ENCODE measurements around the gene SOCS2.

The SOCS2 gene

GRCh38 chr12:93592641-93593406, 20.3 kb downstream of the SOCS2 start:
- Histone ChIP-seq H3K4me1 (ENCODE audit: control insufficient read depth in 5 of 5, insufficient read depth in 5 of 5, low read length in 5 of 5) (peaks cover 2 to 35% (median 7%) of the 10 kb centered on the region in 5 donors), H3K27me3 (ENCODE audit: control insufficient read depth in 5 of 5, insufficient read depth in 4 of 5, low read length in 5 of 5) (no peaks in the 10 kb centered on the region), H3K4me3 (ENCODE audit: low read depth in 1 of 5, low read length in 5 of 5) (no peak overlapping the region), H3K9ac (ENCODE audit: low read length in 5 of 5) (no peak overlapping the region), H3K27ac (ENCODE audit: low read depth, low read length) (peak overlapping the region; percentile 92), H3K9me3 (ENCODE audit: control insufficient read depth in 5 of 5, low read length in 5 of 5) (no peaks in the 10 kb centered on the region), H3K36me3 (ENCODE audit: control insufficient read depth in 5 of 5, insufficient read depth in 5 of 5, low read length in 5 of 5) (no peaks in the 10 kb centered on the region)

- Histone ChIP-seq H3K27me3 (ENCODE audit: control insufficient read depth in 5 of 5, insufficient read depth in 4 of 5, low read length in 5 of 5) (no peaks in the 10 kb centered on the region), H3K9me3 (ENCODE audit: control insufficient read depth in 5 of 5, low read length in 5 of 5) (no peaks in the 10 kb centered on the region), H3K4me3 (ENCODE audit: low read depth in 1 of 5, low read length in 5 of 5) (peak overlapping the region in 1 of 5 donors; percentile 51), H3K27ac (ENCODE audit: low read depth, low read length) (peak overlapping the region; percentile 61), H3K36me3 (ENCODE audit: control insufficient read depth in 5 of 5, insufficient read depth in 5 of 5, low read length in 5 of 5) (no peaks in the 10 kb centered on the region), H3K9ac (ENCODE audit: low read length in 5 of 5) (no peak overlapping the region), H3K4me1 (ENCODE audit: control insufficient read depth in 5 of 5, insufficient read depth in 5 of 5, low read length in 5 of 5) (peaks cover 2 to 40% (median 7%) of the 10 kb centered on the region in 5 donors)
Measured at GRCh38 chr12:93593843-93594242, 21.4 kb downstream of the SOCS2 start.

GRCh38 chr12:93594766-93595311, 22.4 kb downstream of the SOCS2 start:
- Histone ChIP-seq H3K4me1 (ENCODE audit: control insufficient read depth in 5 of 5, insufficient read depth in 5 of 5, low read length in 5 of 5) (peaks cover 2 to 40% (median 7%) of the 10 kb centered on the region in 5 donors), H3K9ac (ENCODE audit: low read length in 5 of 5) (peak overlapping the region in 1 of 5 donors; percentile 44), H3K27ac (ENCODE audit: low read depth, low read length) (peak overlapping the region; percentile 61), H3K27me3 (ENCODE audit: control insufficient read depth in 5 of 5, insufficient read depth in 4 of 5, low read length in 5 of 5) (no peaks in the 10 kb centered on the region), H3K36me3 (ENCODE audit: control insufficient read depth in 5 of 5, insufficient read depth in 5 of 5, low read length in 5 of 5) (no peaks in the 10 kb centered on the region), H3K4me3 (ENCODE audit: low read depth in 1 of 5, low read length in 5 of 5) (peak overlapping the region in 2 of 5 donors; percentile 31 to 51), H3K9me3 (ENCODE audit: control insufficient read depth in 5 of 5, low read length in 5 of 5) (no peaks in the 10 kb centered on the region)

- Histone ChIP-seq H3K36me3 (ENCODE audit: control insufficient read depth in 5 of 5, insufficient read depth in 5 of 5, low read length in 5 of 5) (no peaks in the 10 kb centered on the region), H3K27ac (ENCODE audit: low read depth, low read length) (peak overlapping the region; percentile 61), H3K27me3 (ENCODE audit: control insufficient read depth in 5 of 5, insufficient read depth in 4 of 5, low read length in 5 of 5) (no peaks in the 10 kb centered on the region), H3K9me3 (ENCODE audit: control insufficient read depth in 5 of 5, low read length in 5 of 5) (no peaks in the 10 kb centered on the region), H3K4me3 (ENCODE audit: low read depth in 1 of 5, low read length in 5 of 5) (peak overlapping the region in 3 of 5 donors; percentile 15 to 51 (median 31)), H3K4me1 (ENCODE audit: control insufficient read depth in 5 of 5, insufficient read depth in 5 of 5, low read length in 5 of 5) (peaks cover 0 to 40% (median 7%) of the 10 kb centered on the region in 5 donors), H3K9ac (ENCODE audit: low read length in 5 of 5) (peak overlapping the region in 1 of 5 donors; percentile 30)
Measured at GRCh38 chr12:93595351-93595750, 22.9 kb downstream of the SOCS2 start.

GRCh38 chr12:93597608-93598007, 25.1 kb downstream of the SOCS2 start:
- no peaks in the 10 kb centered on the region for H3K27me3 ChIP-seq (ENCODE audit: control insufficient read depth in 5 of 5, insufficient read depth in 4 of 5, low read length in 5 of 5)
- H3K9ac ChIP-seq (ENCODE audit: low read length in 5 of 5): no peak overlapping the region
- peaks cover 0 to 30% (median 0%) of the 10 kb centered on the region in 5 donors for H3K4me1 ChIP-seq (ENCODE audit: control insufficient read depth in 5 of 5, insufficient read depth in 5 of 5, low read length in 5 of 5)
- no peaks in the 10 kb centered on the region for H3K36me3 ChIP-seq (ENCODE audit: control insufficient read depth in 5 of 5, insufficient read depth in 5 of 5, low read length in 5 of 5)
- H3K4me3 ChIP-seq (ENCODE audit: low read depth in 1 of 5, low read length in 5 of 5): no peak overlapping the region
- H3K9me3 ChIP-seq (ENCODE audit: control insufficient read depth in 5 of 5, low read length in 5 of 5): no peaks in the 10 kb centered on the region
- H3K27ac ChIP-seq (ENCODE audit: low read depth, low read length): peak overlapping the region; percentile 44

- Histone ChIP-seq H3K4me3 (ENCODE audit: low read depth in 1 of 5, low read length in 5 of 5) (no peak overlapping the region), H3K27ac (ENCODE audit: low read depth, low read length) (no peak overlapping the region), H3K9ac (ENCODE audit: low read length in 5 of 5) (no peak overlapping the region), H3K4me1 (ENCODE audit: control insufficient read depth in 5 of 5, insufficient read depth in 5 of 5, low read length in 5 of 5) (peaks cover 0 to 37% (median 0%) of the 10 kb centered on the region in 5 donors), H3K9me3 (ENCODE audit: control insufficient read depth in 5 of 5, low read length in 5 of 5) (no peaks in the 10 kb centered on the region), H3K36me3 (ENCODE audit: control insufficient read depth in 5 of 5, insufficient read depth in 5 of 5, low read length in 5 of 5) (no peaks in the 10 kb centered on the region), H3K27me3 (ENCODE audit: control insufficient read depth in 5 of 5, insufficient read depth in 4 of 5, low read length in 5 of 5) (no peaks in the 10 kb centered on the region)
Measured at GRCh38 chr12:93599192-93599591, 26.7 kb downstream of the SOCS2 start.

- Histone ChIP-seq H3K27me3 (ENCODE audit: control insufficient read depth in 5 of 5, insufficient read depth in 4 of 5, low read length in 5 of 5) (no peaks in the 10 kb centered on the region), H3K4me1 (ENCODE audit: control insufficient read depth in 5 of 5, insufficient read depth in 5 of 5, low read length in 5 of 5) (peaks cover 0 to 31% (median 0%) of the 10 kb centered on the region in 5 donors), H3K9me3 (ENCODE audit: control insufficient read depth in 5 of 5, low read length in 5 of 5) (no peaks in the 10 kb centered on the region), H3K4me3 (ENCODE audit: low read depth in 1 of 5, low read length in 5 of 5) (no peak overlapping the region), H3K27ac (ENCODE audit: low read depth, low read length) (no peak overlapping the region), H3K9ac (ENCODE audit: low read length in 5 of 5) (no peak overlapping the region), H3K36me3 (ENCODE audit: control insufficient read depth in 5 of 5, insufficient read depth in 5 of 5, low read length in 5 of 5) (no peaks in the 10 kb centered on the region)
Measured at GRCh38 chr12:93601591-93601990, 29.1 kb downstream of the SOCS2 start.

GRCh38 chr12:93602897-93603668, 30.6 kb downstream of the SOCS2 start:
- peaks cover 0 to 19% (median 0%) of the 10 kb centered on the region in 5 donors for H3K4me1 ChIP-seq (ENCODE audit: control insufficient read depth in 5 of 5, insufficient read depth in 5 of 5, low read length in 5 of 5)
- H3K4me3 ChIP-seq (ENCODE audit: low read depth in 1 of 5, low read length in 5 of 5): no peak overlapping the region
- H3K27ac ChIP-seq (ENCODE audit: low read depth, low read length): no peak overlapping the region
- no peaks in the 10 kb centered on the region for H3K27me3 ChIP-seq (ENCODE audit: control insufficient read depth in 5 of 5, insufficient read depth in 4 of 5, low read length in 5 of 5)
- H3K36me3 ChIP-seq (ENCODE audit: control insufficient read depth in 5 of 5, insufficient read depth in 5 of 5, low read length in 5 of 5): no peaks in the 10 kb centered on the region
- no peaks in the 10 kb centered on the region for H3K9me3 ChIP-seq (ENCODE audit: control insufficient read depth in 5 of 5, low read length in 5 of 5)
- no peak overlapping the region for H3K9ac ChIP-seq (ENCODE audit: low read length in 5 of 5)

GRCh38 chr12:93603762-93604161, 31.3 kb downstream of the SOCS2 start:
- H3K36me3 ChIP-seq (ENCODE audit: control insufficient read depth in 5 of 5, insufficient read depth in 5 of 5, low read length in 5 of 5): no peaks in the 10 kb centered on the region
- no peaks in the 10 kb centered on the region for H3K9me3 ChIP-seq (ENCODE audit: control insufficient read depth in 5 of 5, low read length in 5 of 5)
- no peak overlapping the region for H3K27ac ChIP-seq (ENCODE audit: low read depth, low read length)
- no peak overlapping the region for H3K4me3 ChIP-seq (ENCODE audit: low read depth in 1 of 5, low read length in 5 of 5)
- H3K9ac ChIP-seq (ENCODE audit: low read length in 5 of 5): no peak overlapping the region
- H3K4me1 ChIP-seq (ENCODE audit: control insufficient read depth in 5 of 5, insufficient read depth in 5 of 5, low read length in 5 of 5): peaks cover 0 to 16% (median 0%) of the 10 kb centered on the region in 5 donors
- no peaks in the 10 kb centered on the region for H3K27me3 ChIP-seq (ENCODE audit: control insufficient read depth in 5 of 5, insufficient read depth in 4 of 5, low read length in 5 of 5)

- no peak overlapping the region for H3K9ac ChIP-seq (ENCODE audit: low read length in 5 of 5)
Measured at GRCh38 chr12:93608313-93608712, 35.8 kb downstream of the SOCS2 start.

More at GRCh38 chr12:93608313-93608712, 35.8 kb downstream of the SOCS2 start:
- no peak overlapping the region for H3K27ac ChIP-seq (ENCODE audit: low read depth, low read length)
- no peak overlapping the region for H3K4me3 ChIP-seq (ENCODE audit: low read depth in 1 of 5, low read length in 5 of 5)
- H3K9me3 ChIP-seq (ENCODE audit: control insufficient read depth in 5 of 5, low read length in 5 of 5): no peaks in the 10 kb centered on the region
- H3K4me1 ChIP-seq (ENCODE audit: control insufficient read depth in 5 of 5, insufficient read depth in 5 of 5, low read length in 5 of 5): peaks cover 0 to 8% (median 0%) of the 10 kb centered on the region in 5 donors
- H3K27me3 ChIP-seq (ENCODE audit: control insufficient read depth in 5 of 5, insufficient read depth in 4 of 5, low read length in 5 of 5): no peaks in the 10 kb centered on the region
- H3K36me3 ChIP-seq (ENCODE audit: control insufficient read depth in 5 of 5, insufficient read depth in 5 of 5, low read length in 5 of 5): no peaks in the 10 kb centered on the region

All from subcutaneous abdominal adipose tissue (tissue), 5 donors.